Measurements from ENCODE around the gene YPEL2.

YPEL2 gene

DNA sequence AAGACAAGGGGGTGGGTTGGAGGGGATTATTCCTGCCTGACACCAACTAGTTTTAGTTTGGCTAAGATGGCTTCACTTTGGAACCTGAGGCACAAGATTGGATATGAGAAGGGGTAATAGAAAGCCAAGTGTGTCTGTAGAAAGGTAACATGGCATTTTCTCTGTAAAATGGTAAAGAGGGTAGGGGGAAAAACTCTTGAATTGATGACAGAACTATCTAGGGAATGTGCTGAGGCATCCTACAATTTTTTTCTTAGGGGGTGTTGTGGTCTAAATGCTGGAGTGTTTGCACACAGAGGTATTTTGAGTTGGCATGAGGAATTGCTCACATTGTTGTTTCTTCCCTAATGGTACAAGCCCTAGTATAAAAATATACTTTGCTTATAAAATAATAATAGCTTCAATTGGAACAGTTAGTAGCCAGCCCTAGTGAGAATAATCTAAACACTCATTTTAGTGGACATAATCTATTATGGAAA is 25.8 kb downstream of the YPEL2 start:
- H2AFZ ChIP-seq: no peak overlapping the region
- no peaks in the 10 kb centered on the region for H3K27me3 ChIP-seq (ENCODE audit: control insufficient read depth, insufficient read depth, low read length)
- H3K4me1 ChIP-seq: peaks cover 59% of the 10 kb centered on the region
- TF ChIP-seq, protein P1, sequence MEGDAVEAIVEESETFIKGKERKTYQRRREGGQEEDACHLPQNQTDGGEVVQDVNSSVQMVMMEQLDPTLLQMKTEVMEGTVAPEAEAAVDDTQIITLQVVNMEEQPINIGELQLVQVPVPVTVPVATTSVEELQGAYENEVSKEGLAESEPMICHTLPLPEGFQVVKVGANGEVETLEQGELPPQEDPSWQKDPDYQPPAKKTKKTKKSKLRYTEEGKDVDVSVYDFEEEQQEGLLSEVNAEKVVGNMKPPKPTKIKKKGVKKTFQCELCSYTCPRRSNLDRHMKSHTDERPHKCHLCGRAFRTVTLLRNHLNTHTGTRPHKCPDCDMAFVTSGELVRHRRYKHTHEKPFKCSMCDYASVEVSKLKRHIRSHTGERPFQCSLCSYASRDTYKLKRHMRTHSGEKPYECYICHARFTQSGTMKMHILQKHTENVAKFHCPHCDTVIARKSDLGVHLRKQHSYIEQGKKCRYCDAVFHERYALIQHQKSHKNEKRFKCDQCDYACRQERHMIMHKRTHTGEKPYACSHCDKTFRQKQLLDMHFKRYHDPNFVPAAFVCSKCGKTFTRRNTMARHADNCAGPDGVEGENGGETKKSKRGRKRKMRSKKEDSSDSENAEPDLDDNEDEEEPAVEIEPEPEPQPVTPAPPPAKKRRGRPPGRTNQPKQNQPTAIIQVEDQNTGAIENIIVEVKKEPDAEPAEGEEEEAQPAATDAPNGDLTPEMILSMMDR (IDR thresholded peaks at IDR 0.05): no peak
- H3K4me3 ChIP-seq (ENCODE audit: low read depth, low read length): no peak overlapping the region
- peak overlapping the region; percentile 11 for H3K27ac ChIP-seq
- H3K9ac ChIP-seq: no peak overlapping the region
- no peaks in the 10 kb centered on the region for H3K36me3 ChIP-seq (ENCODE audit: control insufficient read depth, insufficient read depth, low read length)
- peaks cover 64% of the 10 kb centered on the region for H3K79me2 ChIP-seq
- no peaks in the 10 kb centered on the region for H3K9me3 ChIP-seq (ENCODE audit: control insufficient read depth, low read length)
- H3K4me2 ChIP-seq (ENCODE audit: low read length): no peak overlapping the region

DNA sequence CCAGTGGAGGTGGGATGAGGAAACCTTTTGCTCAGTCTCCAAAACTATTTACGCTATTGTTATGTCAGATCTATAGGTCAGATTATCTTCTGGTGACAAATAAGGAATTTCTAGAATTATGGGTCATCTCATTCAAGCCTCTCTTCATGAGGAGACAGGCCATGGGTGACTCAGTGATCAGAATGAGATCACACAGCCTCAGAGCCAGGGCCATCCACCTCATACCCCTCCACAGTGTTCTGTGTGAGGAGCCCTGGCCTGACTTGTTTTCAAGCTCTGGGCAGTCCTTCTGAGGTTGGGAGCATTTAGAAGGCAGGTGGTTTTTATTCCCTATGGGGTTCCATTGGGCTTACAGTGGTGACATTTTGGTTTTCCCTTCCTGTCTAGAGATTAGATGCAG is 26.5 kb downstream of the YPEL2 start:
- peaks cover 60% of the 10 kb centered on the region for H3K4me1 ChIP-seq
- no peaks in the 10 kb centered on the region for H3K36me3 ChIP-seq (ENCODE audit: control insufficient read depth, insufficient read depth, low read length)
- no peaks in the 10 kb centered on the region for H3K27me3 ChIP-seq (ENCODE audit: control insufficient read depth, insufficient read depth, low read length)
- no peak overlapping the region for H3K4me2 ChIP-seq (ENCODE audit: low read length)
- no peak overlapping the region for H3K27ac ChIP-seq
- H3K9ac ChIP-seq: no peak overlapping the region
- H3K9me3 ChIP-seq (ENCODE audit: control insufficient read depth, low read length): no peaks in the 10 kb centered on the region
- H2AFZ ChIP-seq: no peak overlapping the region
- H3K4me3 ChIP-seq (ENCODE audit: low read depth, low read length): no peak overlapping the region
- H3K79me2 ChIP-seq: peaks cover 61% of the 10 kb centered on the region
- TF ChIP-seq, protein P1 (IDR thresholded peaks at IDR 0.05): no peak

DNA sequence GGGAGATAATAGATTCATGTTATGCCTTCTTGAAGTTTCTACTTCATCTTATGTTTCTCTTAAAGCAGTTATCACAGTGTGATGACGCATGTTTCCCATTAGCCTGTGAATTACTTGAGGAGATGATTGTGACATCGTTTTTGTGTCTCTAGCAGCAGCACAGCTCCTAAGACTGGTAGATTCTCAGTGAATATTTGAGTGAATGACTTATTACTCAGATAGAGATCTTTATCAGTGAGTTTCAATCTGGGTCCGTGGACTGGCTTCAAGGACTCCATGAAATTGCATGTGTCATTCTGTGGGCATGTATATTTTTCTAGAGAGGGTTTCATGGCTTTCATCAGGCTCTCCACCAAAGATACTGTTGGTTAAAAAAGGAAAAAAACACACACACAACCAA is 29.9 kb downstream of the YPEL2 start:
- peak overlapping the region; percentile 6 for H3K27ac ChIP-seq
- no peak overlapping the region for H3K9ac ChIP-seq
- H3K4me1 ChIP-seq: peaks cover 48% of the 10 kb centered on the region
- peaks cover 72% of the 10 kb centered on the region for H3K79me2 ChIP-seq
- H3K36me3 ChIP-seq (ENCODE audit: control insufficient read depth, insufficient read depth, low read length): no peaks in the 10 kb centered on the region
- TF ChIP-seq, protein P1 (IDR thresholded peaks at IDR 0.05): no peak
- H3K4me2 ChIP-seq (ENCODE audit: low read length): no peak overlapping the region
- H3K4me3 ChIP-seq (ENCODE audit: low read depth, low read length): no peak overlapping the region
- H3K27me3 ChIP-seq (ENCODE audit: control insufficient read depth, insufficient read depth, low read length): no peaks in the 10 kb centered on the region
- H2AFZ ChIP-seq: no peak overlapping the region
- H3K9me3 ChIP-seq (ENCODE audit: control insufficient read depth, low read length): no peaks in the 10 kb centered on the region

DNA sequence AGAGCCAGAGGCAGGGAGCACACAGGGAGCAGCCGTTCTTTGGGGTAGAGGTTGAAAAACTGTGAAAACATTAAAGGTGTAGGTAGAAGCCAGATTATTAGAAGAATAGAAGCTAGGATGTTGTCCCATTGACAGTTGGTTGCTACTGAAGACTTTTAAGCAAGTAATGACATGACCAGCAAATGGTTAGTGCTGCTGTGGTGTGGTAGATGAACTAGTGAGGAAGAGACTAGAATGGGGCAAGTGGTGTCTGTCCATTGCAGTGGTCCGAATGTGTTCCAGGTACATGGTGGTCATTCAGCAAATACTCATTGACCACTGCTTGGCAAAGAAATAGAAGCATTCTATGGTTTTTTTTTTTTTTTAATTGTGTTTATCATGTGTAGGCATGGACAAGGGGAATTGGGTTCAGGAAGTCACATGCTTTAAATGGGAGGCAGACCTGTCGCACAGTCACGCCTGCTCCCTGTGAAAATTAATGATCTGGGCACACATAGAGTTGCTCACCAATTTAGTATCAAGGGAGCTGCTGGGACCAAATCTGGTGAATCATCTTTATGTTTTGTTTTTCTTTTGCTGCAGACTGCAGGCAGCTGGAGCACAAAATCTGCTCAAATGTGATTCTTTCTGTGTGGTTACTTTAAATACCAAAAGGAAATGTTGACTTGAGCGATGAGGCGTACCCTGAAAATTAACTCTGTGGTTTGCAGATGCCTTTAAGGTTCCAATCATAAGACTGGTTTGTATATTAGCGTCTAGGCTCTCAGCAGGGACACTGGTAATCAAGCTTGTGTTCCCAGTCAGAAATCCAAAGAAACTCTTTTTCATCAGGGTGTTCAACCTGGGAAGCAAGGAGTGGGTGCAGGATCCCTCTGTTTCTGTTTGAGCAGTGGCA is 30.7 kb downstream of the YPEL2 start:
- Histone ChIP-seq H3K79me2 (peaks cover 64% of the 10 kb centered on the region), H3K4me2 (ENCODE audit: low read length) (peak overlapping the region; percentile 5), H3K27me3 (ENCODE audit: control insufficient read depth, insufficient read depth, low read length) (no peaks in the 10 kb centered on the region), H3K27ac (no peak overlapping the region), H3K36me3 (ENCODE audit: control insufficient read depth, insufficient read depth, low read length) (no peaks in the 10 kb centered on the region), H3K4me3 (ENCODE audit: low read depth, low read length) (no peak overlapping the region), H2AFZ (no peak overlapping the region), H3K9me3 (ENCODE audit: control insufficient read depth, low read length) (no peaks in the 10 kb centered on the region), H3K4me1 (peaks cover 50% of the 10 kb centered on the region), H3K9ac (no peak overlapping the region)
- TF ChIP-seq, protein P1 (IDR thresholded peaks at IDR 0.05): no peak

All from parathyroid adenoma (tissue), 2 donors.